HAP-1 (cell line): ENCODE data around the gene AGMAT.

Experiments used
- DNase-seq, 2 experiments: peaks; one replicate each; pipeline ENCODE4 v3.0.0-alpha.2; 2016 to 2020; ENCODE audit warnings: low spot score in 2 of 2
- H3K27me3 ChIP-seq: fragments of 250-450 bp; sonication (Bioruptor Pico); 2 replicates; pipeline ENCODE4 v1.5.1; 2020; ENCODE audit warnings: low read depth, mild to moderate bottlenecking, moderate library complexity
- H3K36me3 ChIP-seq: fragments of 250-450 bp; sonication (Bioruptor Pico); replicated peaks from 2 replicates; pipeline ENCODE4 v1.5.1; 2020; ENCODE audit warnings: mild to moderate bottlenecking
- H3K4me1 ChIP-seq: fragments of 250-450 bp; sonication (Bioruptor Pico); 2 replicates; pipeline ENCODE4 v1.5.1; 2020; ENCODE audit warnings: mild to moderate bottlenecking
- H3K4me3 ChIP-seq: fragments of 250-450 bp; sonication (Bioruptor Pico); 2 replicates; pipeline ENCODE4 v1.5.1; 2020; ENCODE audit warnings: mild to moderate bottlenecking, moderate library complexity
- H3K9me3 ChIP-seq: fragments of 250-450 bp; sonication (Bioruptor Pico); 2 replicates; pipeline ENCODE4 v1.5.1; 2020; ENCODE audit warnings: mild to moderate bottlenecking, moderate library complexity
- in situ Hi-C: fragments of 300-500 bp; cut with MboI; formaldehyde crosslinking; loops from 3 replicates; pipeline ENCODE4 v1.14.3; 2020; ENCODE audit warnings: low sequenced_read_pairs, inconsistent platforms, mixed read lengths

AGMAT gene

DNA sequence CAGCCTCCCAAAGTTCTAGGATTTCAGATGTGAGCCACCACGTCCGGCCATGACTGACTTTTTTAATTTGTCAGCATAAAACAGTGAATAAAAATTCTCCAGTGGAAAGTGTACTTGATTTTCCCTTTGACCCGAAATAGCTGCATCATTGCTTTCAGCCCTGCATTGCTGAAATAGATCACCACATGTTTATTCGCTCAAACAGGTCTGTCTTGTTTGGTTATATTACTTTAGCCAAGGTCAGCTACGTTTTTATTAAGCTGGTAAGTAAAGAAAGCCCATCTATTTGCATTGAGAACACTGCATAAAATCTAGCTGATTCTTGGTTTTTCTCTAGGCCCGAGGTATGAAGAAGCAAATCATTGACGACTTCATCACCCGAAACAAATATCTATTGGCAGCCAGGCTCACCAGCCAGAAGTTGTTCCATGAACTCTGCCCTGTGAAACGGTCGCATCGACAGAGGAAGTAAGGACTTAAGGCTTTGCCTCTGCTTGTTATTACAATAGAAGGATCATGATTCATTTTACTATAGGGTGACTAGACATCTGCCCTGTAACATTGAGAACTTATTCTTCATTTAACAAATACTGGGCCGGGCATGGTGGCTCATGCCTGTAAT lies 25.6 kb downstream of the AGMAT start:
- peaks cover 12% of the 10 kb centered on the region for H3K36me3 ChIP-seq
- no peaks in the 10 kb centered on the region for H3K27me3 ChIP-seq
- no peak overlapping the region for H3K4me3 ChIP-seq
- no peak for DNase-seq
- H3K9me3 ChIP-seq: no peaks in the 10 kb centered on the region
- no peaks in the 10 kb centered on the region for H3K4me1 ChIP-seq
- in situ Hi-C loops: no loop called here

DNA sequence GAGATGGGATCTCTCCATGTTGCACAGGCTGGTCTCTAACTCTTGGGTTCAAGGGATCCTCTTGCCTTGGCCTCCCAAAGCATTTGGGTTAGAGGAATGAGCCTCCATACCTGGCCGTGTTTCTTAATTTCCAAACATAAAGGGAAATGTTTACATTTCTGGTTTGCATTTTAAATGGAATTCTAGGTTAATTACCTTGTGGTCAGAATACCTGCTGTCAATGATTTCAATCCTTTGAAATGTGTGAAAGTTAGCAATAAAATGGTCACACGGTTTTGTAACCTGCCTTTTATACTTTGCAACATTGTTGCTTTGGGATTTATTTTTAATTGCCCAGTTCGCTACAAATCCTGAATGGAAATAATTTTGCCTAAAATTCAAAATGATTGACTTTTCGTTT lies 26.3 kb downstream of the AGMAT start:
- Histone ChIP-seq H3K36me3 (peaks cover 8% of the 10 kb centered on the region), H3K4me1 (no peaks in the 10 kb centered on the region), H3K4me3 (no peak overlapping the region), H3K27me3 (no peaks in the 10 kb centered on the region), H3K9me3 (no peaks in the 10 kb centered on the region)
- no peak for DNase-seq
- in situ Hi-C loops: no loop called here

DNA sequence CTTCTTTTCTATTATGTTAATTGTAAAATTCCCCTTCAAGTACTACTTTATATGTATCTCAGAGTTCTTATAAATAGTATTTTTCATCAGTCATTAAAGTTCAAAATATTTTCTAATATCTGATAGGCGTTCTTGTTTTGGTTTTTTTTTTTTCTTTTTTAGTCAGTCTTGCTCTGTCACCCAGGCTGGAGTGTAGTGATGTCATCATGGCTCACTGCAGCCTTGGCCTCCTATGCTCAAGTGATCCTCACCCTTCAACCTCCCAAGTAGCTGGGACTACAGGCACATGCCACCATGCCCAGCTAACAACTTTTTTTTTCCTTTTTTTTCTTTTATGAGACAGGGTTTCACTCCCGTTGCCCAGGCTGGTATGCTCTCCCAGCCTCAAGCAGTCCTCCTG lies 27.3 kb downstream of the AGMAT start:
- in situ Hi-C loops: no loop called here

DNA sequence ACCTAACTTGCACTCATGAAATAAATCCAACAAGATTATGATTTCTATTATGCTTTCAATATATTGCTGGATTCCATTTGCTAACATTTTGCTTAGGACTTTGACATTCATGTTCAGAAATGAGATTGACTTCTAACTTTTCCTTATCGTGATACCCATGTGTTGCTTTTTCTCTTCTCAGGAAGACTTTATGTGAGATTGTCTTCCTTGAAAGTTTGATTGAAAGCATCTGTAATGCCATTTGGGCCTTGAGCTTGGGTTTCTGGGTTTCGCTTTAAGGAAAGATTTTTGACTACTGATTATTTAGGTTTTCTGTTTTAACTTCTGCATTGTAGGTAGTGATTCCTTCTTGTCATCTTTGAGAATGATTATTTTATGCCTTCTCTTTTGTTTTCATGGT lies 27.8 kb downstream of the AGMAT start:
- no peaks in the 10 kb centered on the region for H3K9me3 ChIP-seq
- H3K4me3 ChIP-seq: no peak overlapping the region
- H3K4me1 ChIP-seq: no peaks in the 10 kb centered on the region
- no peak for DNase-seq
- no peaks in the 10 kb centered on the region for H3K27me3 ChIP-seq
- no peaks in the 10 kb centered on the region; the same call in none of the 2 replicates for H3K36me3 ChIP-seq
- in situ Hi-C loops: no loop called here

More for the DNA sequence above, 27.3 kb downstream of the AGMAT start:
- no peak for DNase-seq
- no peak overlapping the region for H3K4me3 ChIP-seq
- no peaks in the 10 kb centered on the region for H3K9me3 ChIP-seq
- H3K27me3 ChIP-seq: no peaks in the 10 kb centered on the region
- H3K4me1 ChIP-seq: no peaks in the 10 kb centered on the region
- H3K36me3 ChIP-seq: peaks cover 2% of the 10 kb centered on the region

DNA sequence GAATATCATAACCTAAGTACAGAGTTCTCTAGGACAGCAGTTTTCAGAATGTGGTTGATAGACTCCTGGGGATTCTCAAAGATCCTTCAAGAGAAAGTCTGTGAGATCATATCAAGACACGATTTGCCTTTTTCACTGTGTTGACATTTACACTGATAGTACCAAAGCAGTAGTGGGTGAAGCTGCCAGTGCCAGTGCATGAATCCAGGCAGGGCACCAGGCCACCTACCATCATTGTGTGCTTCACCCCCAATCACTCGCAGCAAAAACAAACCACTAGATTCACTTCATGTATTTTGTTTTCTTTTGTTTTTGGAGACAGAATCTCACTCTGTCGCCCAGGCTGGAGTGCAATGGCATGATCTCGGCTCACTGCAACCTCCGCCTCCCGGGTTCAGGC lies 34.3 kb downstream of the AGMAT start:
- Histone ChIP-seq H3K4me3 (no peak overlapping the region), H3K36me3 (peaks cover 19% of the 10 kb centered on the region), H3K4me1 (no peaks in the 10 kb centered on the region), H3K27me3 (no peaks in the 10 kb centered on the region), H3K9me3 (no peaks in the 10 kb centered on the region)
- in situ Hi-C loops: no loop called here
- DNase-seq: no peak

DNA sequence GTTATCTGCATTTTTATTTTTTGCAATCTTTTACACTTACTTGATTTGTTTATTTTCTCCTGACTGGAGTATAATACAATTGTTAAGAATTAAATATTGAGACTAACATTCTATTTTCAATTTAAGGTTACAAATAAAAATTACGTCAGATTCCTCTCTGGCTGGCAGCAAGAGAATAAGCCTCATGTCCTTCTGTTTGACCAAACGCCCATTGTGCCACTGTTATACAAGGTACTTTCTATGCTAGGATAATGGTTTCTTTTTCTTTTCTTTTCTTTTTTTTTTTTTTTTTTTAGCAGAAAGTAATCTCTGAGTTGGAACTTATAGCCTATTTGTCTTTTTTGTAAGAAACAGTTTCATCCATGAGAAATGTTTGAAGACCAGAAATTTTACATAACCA lies 38.2 kb downstream of the AGMAT start:
- Histone ChIP-seq H3K36me3 (peaks cover 33% of the 10 kb centered on the region), H3K27me3 (no peaks in the 10 kb centered on the region), H3K4me3 (no peak overlapping the region), H3K4me1 (no peaks in the 10 kb centered on the region), H3K9me3 (no peaks in the 10 kb centered on the region)
- in situ Hi-C loops: no loop called here
- no peak for DNase-seq

DNA sequence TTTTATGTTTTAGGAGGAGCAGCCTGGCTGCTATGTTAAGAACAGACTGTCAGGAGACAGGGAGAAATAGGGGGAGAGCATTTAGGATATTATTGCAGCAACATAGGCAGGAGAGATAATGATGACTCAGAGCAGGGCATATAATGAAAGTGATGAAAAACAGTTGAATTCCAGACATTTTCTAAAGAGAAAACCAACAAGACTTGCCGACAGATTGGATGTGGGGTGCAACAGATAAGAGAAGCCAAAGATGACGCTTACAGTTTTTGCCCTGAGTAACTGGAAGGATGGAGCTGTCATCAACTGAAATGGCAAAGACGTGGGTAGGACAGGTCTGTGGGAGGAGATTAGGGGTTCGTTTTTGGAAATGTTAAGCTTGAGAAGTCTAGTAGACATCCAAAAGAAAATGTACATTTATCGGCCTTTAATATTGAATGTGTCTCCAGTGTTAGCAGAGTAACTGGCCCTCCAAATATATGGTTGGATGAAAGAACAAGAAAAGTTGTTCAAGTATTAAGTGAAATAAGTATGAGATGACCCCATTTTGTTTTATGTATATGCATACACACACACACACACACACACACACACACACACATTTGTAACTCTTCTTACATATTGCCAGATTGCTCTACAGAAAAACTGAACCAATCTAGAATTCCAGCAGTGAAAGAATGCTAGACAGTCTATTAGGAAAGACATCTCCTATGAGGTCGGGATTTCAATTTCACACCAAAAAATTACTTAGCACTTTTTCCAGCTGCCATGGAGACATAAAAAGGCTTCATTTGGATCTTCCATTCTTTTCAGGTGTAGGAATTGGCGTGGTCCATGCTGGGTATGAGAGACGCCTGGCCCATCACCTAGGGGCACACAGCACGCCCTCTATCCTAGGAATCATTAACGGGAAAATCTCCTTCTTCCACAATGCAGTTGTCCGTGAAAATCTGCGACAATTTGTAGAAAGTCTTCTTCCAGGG lies 41.0 kb downstream of the AGMAT start:
- in situ Hi-C loops: no loop called here
- Histone ChIP-seq H3K9me3 (no peaks in the 10 kb centered on the region), H3K4me3 (no peak overlapping the region), H3K36me3 (peaks cover 47% of the 10 kb centered on the region), H3K4me1 (no peaks in the 10 kb centered on the region), H3K27me3 (no peaks in the 10 kb centered on the region)
- no peak for DNase-seq

DNA sequence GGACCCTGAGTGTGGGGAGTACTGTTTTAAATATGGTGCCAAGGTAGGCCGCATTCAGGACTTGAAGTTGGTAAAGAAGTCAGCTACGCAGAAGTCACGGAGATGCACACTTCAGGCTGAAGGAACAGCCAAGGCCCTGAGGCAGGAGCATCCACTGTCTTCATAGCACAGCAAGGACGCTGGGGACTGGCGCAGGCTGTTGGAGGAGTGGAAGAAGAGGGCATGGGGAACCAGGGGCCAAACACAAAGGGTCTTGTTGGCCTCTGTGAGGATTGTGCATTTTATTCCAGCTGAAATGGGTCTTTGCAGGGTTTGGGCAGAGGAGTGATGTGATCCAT lies 41.6 kb downstream of the AGMAT start:
- no peaks in the 10 kb centered on the region for H3K27me3 ChIP-seq
- H3K4me3 ChIP-seq: no peak overlapping the region
- in situ Hi-C loops: no loop called here
- no peaks in the 10 kb centered on the region for H3K4me1 ChIP-seq
- H3K9me3 ChIP-seq: no peaks in the 10 kb centered on the region
- H3K36me3 ChIP-seq: peaks cover 43% of the 10 kb centered on the region
- no peak for DNase-seq

DNA sequence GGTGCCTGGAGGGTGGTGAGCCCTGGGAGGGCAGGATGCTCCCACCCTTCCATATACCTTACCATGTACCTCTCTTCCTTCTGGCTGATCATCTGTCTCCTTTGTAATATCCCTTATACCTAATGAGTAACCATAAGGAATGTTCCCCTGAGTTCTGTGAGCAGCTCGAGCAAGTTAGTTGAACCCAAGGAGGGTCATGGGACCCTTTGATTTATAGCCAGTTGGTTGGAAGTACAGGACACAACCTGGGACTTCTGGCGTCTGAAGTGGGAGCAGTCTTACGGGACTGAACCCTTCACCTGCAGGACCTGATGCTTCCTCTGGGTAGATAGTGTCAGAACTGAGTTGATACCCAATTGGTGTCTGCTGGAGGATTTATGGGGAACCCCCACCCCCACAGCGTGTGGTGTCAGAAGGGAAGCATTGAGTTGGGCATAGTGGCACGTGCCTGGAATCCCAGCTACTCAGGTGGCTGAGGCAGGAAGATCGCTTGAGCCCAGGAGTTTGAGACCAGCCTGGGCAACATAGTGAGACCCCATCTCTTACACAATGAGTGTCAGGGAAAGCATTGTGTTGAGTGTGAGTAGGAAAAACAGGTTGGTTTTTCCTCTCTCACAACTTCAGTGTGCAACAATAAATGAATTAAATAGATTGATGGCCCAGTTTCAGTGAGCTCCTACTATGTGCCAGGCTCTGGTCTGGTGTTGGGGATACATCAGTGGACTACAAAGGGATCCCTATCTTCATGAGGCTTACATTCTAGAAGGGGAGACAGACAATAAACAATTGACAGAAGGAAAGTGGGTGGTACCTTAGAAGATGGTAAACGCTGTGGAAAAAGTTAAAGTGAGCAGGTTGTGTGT lies 42.2 kb downstream of the AGMAT start:
- in situ Hi-C loops: no loop called here
- Histone ChIP-seq H3K9me3 (no peaks in the 10 kb centered on the region), H3K4me1 (no peaks in the 10 kb centered on the region), H3K4me3 (no peak overlapping the region), H3K27me3 (no peaks in the 10 kb centered on the region), H3K36me3 (peaks cover 37% of the 10 kb centered on the region)
- no peak for DNase-seq

DNA sequence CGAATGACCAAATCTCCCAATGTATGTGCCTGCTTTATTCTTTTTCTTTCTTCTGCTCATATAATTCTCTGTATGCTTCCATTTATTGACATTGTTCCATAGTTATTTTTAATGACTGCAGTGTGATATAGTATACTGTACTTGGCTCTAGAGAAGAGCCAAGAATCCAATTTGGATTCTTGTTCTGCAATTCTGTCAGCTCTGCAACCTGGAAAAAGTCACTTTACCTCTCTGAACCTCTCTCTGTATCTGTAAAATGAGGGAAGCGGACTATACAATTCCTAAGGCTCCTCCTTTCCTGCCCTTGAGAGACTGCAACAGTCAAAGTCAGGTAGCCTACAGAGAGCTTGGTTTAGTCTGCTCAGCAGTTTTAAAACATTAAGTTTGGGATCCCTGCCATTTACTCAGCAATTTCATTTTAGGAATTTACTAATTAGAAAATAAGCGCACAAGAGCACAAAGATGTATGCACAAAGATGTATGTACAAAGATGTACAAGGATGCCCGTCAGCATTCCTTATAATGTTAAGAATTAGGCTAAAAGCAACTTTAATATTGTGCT lies 43.5 kb downstream of the AGMAT start:
- Histone ChIP-seq H3K36me3 (peaks cover 44% of the 10 kb centered on the region), H3K9me3 (no peaks in the 10 kb centered on the region), H3K4me3 (no peak overlapping the region), H3K4me1 (no peaks in the 10 kb centered on the region), H3K27me3 (no peaks in the 10 kb centered on the region)
- DNase-seq: no peak
- in situ Hi-C loops: no loop called here

DNA sequence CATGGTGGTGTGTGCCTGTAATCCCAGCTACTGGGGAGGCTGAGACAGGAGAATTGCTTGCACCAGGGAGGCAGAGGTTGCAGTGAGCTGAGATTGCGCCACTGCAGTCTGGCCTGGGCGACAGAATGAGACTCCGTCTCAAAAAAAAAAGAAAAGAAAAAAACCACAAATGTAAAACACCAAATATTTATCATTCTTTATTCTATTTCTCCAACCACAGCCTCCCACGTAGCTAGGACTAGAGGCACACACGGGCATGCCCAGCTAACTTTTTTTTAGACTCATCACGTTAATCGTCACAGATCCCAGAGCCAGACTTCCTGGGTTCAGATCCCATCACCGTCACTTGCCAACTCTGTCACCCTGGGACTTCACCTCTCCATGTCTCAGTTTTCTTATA lies 44.7 kb downstream of the AGMAT start:
- no peak overlapping the region for H3K4me3 ChIP-seq
- no peaks in the 10 kb centered on the region for H3K4me1 ChIP-seq
- no peak for DNase-seq
- H3K36me3 ChIP-seq: peaks cover 41% of the 10 kb centered on the region
- no peaks in the 10 kb centered on the region for H3K9me3 ChIP-seq
- in situ Hi-C loops: no loop called here
- no peaks in the 10 kb centered on the region for H3K27me3 ChIP-seq

DNA sequence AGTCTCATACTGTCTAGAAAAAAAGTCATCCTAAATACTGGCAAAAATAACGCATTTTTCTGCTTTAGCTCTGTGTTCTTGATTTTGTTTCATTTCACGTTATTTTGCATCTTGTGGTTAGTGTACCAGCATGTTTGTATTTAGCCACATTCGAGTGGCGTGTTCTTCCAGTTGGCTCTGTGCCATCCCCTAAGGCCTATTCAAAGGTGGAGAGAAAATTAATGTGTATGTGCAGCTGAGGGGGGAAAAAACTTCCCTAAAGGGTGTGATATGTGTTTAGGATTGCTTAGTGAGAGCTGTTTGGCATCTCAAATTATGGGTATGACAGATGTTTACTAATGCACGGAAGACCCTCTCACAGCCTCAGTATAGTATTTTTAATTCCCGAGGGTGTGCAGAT lies 46.1 kb downstream of the AGMAT start:
- H3K4me1 ChIP-seq: no peaks in the 10 kb centered on the region
- no peak for DNase-seq
- in situ Hi-C loops: no loop called here
- no peak overlapping the region for H3K4me3 ChIP-seq
- no peaks in the 10 kb centered on the region for H3K27me3 ChIP-seq
- H3K9me3 ChIP-seq: no peaks in the 10 kb centered on the region
- peaks cover 30% of the 10 kb centered on the region for H3K36me3 ChIP-seq

DNA sequence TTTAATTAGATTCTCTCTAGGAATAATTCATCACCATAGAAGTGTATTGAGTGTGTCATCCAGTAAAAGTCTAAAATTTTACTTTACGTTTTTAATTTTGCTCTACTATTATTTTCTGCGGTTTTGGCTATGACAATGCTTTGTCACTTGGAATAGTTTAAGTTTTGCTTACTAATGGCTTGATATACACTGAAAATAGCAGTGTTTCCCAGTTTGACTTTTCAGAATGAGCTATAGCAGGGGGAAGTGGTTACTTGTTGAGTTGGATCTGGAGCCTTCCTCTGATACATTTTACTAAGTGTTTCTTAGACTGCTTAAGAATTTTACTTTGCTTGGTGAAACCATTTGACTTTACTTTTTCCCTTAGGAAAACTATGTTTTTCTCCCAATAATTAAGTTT lies 53.2 kb downstream of the AGMAT start:
- peaks cover 9% of the 10 kb centered on the region for H3K36me3 ChIP-seq
- no peaks in the 10 kb centered on the region for H3K9me3 ChIP-seq
- H3K4me1 ChIP-seq: peaks cover 7% of the 10 kb centered on the region
- no peak for DNase-seq
- no peak overlapping the region for H3K4me3 ChIP-seq
- in situ Hi-C loops: no loop called here
- H3K27me3 ChIP-seq: no peaks in the 10 kb centered on the region
